Cortex of kidney (tissue), 1 donor: ENCODE results near the gene FBXO40.

Experiments
- DNase-seq: peaks from one replicate; lab custom pipeline; 2025; lab: John Stamatoyannopoulos, UW

FBXO40 gene

DNA sequence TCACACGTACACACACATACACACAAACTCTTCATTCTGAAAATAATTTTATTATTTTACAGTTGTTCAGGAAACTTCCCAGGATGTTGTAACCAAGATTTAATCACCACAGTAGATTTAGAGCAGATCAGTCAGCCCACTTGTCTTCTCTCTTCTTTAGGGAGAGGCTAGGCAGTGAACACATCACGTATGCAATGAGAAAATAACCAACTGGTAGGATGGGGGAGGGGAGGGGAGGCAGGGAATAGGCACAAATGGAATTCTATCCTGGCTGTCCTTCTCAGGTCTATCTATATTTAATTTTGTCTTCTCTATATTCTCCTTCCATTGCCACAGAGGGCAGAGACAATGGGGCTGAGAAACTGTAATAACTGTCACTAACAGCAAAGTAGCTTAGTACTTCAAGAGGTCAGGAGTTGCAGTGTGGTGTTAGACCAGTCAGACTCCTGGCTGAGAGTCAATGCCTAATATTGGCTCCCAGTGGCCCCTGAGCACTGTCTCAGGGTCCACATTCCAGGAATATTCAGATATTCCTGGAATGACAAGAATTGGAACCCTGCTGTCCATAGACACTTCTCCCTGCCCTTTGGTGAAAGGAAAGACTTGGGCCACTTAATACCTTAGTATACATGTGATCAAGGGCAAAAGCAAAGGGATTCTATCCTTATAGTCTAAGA is 70.1 kb downstream of the FBXO40 start:
- no peak for DNase-seq

DNA sequence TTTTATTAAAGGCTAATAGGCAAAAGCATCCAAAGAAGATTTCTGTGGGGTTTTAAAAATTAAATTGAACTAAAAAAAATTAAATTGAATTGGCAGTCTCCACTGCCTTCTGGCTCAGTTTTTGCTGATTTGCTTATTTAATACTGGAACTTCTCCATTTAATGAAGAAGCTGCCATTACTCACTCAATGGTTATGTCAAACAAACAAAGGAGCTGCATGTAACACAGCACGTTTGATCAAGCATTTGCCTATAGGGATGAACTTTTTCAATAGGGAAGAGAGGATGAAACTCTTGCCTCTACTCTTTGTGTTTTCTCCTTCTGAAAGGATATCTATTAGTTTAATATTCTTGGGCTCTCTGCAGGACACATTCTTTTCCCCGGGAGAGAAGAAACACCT is 72.3 kb downstream of the FBXO40 start:
- DNase-seq, result no peak

DNA sequence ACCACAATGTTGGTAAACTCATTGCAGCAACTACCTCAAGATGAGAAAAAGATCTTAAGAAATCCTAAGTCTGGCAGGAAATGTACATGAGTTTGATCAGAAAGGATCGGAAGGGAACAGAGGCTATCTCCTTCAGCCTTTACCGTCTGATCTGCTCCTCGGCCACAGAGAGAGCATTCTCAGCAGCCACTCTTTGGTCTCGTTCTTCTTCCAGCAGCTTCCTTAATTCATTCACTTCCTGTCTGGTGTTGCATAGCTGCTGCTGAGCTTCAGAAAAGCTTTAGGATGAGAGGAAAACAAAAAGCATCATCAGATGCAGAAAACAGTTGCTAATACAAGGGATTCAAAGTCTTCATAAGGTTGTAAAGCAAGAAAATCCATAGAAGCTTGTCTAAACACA is 74.2 kb downstream of the FBXO40 start:
- no peak for DNase-seq

- no peak for DNase-seq
Observed at GRCh38 chr3:121670676-121671075, 77.5 kb downstream of the FBXO40 start.

DNA sequence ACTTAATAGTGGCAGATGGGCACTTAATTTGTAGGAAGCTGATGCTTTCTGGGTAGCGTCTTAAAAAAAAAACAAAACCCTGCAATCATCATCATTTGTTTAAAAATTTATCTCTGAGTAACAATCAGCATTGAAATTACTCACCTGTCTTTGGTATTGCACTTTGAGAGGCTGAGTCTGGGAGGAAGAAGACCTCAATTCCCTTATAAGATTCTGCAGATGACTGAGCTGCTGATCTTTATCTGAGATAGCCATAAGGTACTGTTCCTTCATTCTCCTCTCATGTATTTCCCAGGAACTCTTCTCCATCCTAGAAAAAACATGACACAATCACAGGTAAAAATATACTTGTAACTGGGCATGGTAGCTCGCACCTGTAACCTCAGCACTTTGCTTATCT is 84.0 kb downstream of the FBXO40 start:
- DNase-seq, result no peak
